HUDEP-2 (cell line): ENCODE results near the gene LRRC51.

Source experiments
- DNase-seq, 76 experiments: peaks; one replicate each; lab custom pipeline; 2025; ENCODE audit not compliant: unreplicated experiment in 76 of 76; lab: John Stamatoyannopoulos, UW

LRRC51 gene

GRCh38 chr11:72080326-72081183 is at the start of gene LRRC51, which contains the start of gene NUMA1:
Gene LRRC51, plus strand, starts transcription at chr11:72080850. Its CDS starts 8,234 bp downstream, at chr11:72089084.
Gene NUMA1, minus strand, starts transcription at chr11:72080542. Its CDS starts 44,599 bp downstream, at chr11:72035943.
- peak in 75 of 76 experiments; percentile 66 to 99 (median 98) for DNase-seq

GRCh38 chr11:72036687-72037086 is 44.0 kb upstream of the LRRC51 start:
- DNase-seq: no peak

- DNase-seq: no peak
These were observed 42.9 kb upstream of the LRRC51 start for GRCh38 chr11:72037554-72038311.

DNA sequence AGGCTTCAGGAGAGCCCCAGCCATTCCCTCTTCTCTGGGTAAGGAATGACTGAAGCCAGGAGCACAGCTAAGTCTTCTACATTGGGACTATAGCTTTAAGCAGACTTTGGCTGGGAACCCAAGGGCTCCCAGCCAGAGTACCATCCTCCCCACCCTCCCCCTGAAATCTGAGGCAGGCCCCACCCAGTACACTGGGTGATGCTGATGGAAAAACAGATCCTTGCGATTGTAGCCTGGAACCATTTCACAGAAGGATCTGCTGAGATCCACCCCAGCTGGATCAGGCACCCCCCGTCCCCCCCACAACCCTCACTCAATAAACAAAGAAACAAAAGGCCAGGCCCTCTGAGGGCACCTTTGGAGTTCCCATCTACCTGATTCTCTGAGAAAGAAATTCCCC is 42.2 kb upstream of the LRRC51 start:
- peak in 27 of 76 experiments; percentile 1 to 52 (median 14) for DNase-seq

GRCh38 chr11:72039031-72039855 is 41.4 kb upstream of the LRRC51 start:
- DNase-seq: peak in 37 of 76 experiments; percentile 1 to 50 (median 26)

DNA sequence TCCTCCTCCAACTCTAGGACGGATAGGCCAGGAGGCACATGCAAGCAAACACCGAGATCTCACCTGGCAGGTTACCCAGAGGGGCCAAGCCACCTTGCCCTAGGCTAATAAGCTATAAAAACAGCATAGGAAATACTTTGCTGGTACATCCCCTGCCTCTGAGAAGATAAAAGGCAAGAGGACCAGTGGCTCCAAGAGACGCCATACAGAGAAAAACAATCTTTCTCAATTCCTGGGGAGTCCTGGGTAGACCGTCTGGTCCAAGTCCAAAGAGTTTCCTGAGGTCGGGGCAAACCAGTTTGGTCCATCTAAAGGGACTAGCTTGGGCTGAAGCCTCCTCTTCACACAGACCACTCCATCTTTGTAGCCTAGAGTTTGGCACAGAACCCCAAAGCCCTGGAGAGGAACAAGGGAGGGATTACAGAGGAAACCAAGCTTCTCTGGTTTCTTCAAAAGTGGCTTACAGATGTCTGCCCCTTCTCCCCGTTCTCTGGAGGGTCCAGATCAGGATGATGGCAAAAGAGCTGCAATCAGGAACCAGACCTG is 40.7 kb upstream of the LRRC51 start:
- no peak for DNase-seq

GRCh38 chr11:72040491-72041363 is 39.9 kb upstream of the LRRC51 start:
- peak in 68 of 76 experiments; percentile 16 to 75 (median 56) for DNase-seq

GRCh38 chr11:72041364-72042063 is 39.1 kb upstream of the LRRC51 start:
- peak in 2 of 76 experiments; percentile 6 to 15 for DNase-seq

- DNase-seq: no peak
These were observed 38.4 kb upstream of the LRRC51 start for GRCh38 chr11:72042064-72042745.

- no peak for DNase-seq
These were observed 34.8 kb upstream of the LRRC51 start for GRCh38 chr11:72045849-72046248.

DNA sequence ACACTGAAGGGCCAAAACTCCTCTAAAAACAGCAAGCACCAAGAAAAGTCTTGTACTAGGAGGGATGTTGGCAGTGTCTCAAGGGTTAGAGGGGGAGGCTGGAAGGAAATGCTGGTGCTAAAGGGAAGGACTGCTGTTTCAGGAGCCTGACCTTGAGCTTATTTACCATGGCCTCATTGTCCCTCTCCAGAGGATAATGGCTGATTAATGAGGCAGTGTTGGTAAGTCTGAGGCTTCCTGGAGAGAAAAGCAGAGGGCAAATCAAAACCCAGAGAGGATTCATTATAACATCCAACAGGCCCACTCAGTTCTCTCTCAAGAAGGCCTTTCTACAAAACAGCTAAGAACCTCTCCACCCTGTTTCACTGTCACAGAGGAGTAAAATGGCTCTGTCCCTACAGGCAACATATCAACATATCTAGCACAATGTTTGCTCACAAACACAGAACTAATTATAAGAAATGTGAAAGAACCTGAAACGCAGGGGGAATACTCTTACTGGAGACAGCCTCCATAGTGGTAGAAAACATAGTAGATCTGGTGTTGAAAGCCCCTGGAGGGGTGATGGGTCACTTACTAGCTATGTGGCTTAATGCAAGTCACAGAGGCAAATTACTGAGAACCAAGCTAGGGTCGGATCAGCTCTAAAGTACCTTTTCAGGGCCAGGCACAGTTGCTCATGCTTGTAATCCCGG is 31.7 kb upstream of the LRRC51 start:
- DNase-seq: no peak

DNA sequence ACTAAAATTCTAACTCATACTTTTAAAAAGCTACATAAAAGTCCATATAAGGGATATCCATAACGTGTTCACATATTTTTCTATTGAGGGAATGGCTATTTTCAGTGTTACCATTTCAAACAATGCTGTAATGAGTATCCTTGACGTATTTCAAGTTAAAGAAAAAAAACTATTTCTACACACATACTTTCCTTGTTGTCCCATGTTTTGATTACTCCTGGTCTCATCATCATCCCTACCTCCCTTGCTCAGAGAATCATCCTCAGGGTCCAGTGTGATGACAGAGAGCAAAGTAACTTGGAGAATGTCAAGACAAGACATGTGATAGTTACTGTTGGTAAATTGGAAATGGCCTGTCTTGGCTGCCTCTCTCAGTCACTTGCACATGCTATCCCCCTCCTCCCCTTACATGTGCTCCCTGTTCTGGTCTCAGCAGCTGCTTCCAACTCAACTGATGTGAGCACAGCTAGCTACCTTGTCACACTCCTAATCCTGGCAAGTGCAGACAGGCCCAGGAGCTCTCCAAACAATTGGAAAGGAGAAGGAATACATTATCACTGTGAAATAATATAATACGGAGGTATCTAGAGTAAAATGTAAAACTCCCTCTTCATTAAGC is 22.1 kb upstream of the LRRC51 start:
- DNase-seq: no peak

DNA sequence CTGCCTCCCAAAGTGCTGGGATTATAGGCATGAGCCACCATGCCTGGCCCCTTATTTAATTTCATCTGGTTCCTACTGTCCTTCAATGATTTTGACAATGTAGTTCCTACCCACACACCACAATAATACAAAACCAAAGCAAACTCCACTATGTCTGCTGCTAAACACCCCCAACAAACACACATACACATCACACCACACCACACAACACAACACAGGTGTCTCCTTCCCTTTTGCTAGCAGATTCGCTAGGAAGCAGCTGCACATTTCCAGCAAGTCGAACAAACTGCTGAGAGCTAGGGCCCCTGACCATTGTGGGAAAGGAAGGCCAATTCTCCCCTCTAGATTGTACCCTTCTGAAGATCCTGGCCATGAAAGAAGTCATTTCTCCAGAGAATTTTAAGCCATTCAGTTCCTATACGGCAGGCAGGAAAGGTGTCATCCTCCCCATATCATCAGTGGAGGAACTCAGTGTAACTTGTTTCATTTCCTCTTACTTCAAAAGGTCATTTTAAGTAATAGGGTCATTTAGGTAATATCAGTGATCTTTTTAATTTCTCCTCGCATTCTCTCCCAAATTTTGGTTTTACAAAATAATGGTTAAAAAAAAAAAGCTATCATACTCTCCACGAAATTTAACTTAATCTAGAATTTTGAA is 18.8 kb upstream of the LRRC51 start:
- no peak for DNase-seq

DNA sequence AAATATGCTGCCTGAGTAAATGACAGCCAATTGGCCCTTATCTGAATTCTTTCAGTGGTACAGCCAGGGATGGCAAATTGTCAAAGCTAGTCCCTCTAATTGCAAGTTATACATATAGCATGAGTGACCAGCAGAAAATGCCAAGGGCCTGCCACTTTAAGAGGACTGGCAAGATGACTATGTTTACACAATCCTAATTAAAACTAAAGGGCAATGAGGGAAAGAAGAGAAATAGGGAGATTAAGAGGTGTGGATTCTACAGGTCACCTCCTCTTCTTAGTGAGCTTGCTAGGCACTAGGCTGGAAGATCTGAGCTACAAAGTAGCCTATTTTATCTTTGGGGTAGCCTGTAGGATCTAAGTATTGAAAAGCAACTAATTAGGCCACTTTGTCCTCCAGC is 13.8 kb upstream of the LRRC51 start:
- no peak for DNase-seq

- DNase-seq: no peak
These were observed 13.4 kb upstream of the LRRC51 start for GRCh38 chr11:72067266-72067665.

- DNase-seq: no peak
These were observed 13.0 kb upstream of the LRRC51 start for GRCh38 chr11:72067676-72068075.

- no peak for DNase-seq
These were observed 11.4 kb upstream of the LRRC51 start for GRCh38 chr11:72069200-72069599.
